PC-3 (cell line): Measurements from ENCODE around the gene DKK3.

ENCODE experiments used
- EZH2 ChIP-seq: fragments of 300-600 bp; sonication (generic); IDR thresholded peaks from one replicate; pipeline ENCODE4 v1.6.1; 2017; ENCODE audit warnings: antibody characterized with exemption, mild to moderate bottlenecking, low read length; ENCODE audit not compliant: unreplicated experiment
- TF ChIP-seq, protein P1 (sequence below): fragments of 300-600 bp; sonication (generic); conservative IDR thresholded peaks from 2 replicates; pipeline ENCODE4 v1.5.1; 2017; ENCODE audit warnings: antibody characterized with exemption, low read depth, mild to moderate bottlenecking, low read length

DNA sequence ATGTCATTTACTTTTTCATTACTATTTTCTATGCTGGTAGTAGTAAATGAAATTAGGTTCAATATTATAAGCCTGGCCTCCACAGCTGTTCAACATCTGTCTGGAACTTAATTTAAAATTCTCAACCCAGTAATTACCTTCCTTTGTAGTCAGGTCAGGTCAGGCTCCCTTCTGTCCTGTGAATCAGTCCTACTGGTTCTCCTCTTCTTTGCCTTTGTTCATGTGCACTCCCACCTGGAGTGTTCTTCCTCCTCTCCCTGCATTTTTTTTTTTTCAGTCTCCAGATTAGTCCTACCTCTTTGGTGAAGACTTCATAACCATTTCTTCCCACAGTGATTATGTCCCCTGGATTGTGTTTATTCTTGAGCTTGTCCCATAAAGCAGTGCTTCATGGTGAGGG lies 67.9 kb downstream of the DKK3 start:
- no peak for TF ChIP-seq EZH2
- TF ChIP-seq, protein P1, sequence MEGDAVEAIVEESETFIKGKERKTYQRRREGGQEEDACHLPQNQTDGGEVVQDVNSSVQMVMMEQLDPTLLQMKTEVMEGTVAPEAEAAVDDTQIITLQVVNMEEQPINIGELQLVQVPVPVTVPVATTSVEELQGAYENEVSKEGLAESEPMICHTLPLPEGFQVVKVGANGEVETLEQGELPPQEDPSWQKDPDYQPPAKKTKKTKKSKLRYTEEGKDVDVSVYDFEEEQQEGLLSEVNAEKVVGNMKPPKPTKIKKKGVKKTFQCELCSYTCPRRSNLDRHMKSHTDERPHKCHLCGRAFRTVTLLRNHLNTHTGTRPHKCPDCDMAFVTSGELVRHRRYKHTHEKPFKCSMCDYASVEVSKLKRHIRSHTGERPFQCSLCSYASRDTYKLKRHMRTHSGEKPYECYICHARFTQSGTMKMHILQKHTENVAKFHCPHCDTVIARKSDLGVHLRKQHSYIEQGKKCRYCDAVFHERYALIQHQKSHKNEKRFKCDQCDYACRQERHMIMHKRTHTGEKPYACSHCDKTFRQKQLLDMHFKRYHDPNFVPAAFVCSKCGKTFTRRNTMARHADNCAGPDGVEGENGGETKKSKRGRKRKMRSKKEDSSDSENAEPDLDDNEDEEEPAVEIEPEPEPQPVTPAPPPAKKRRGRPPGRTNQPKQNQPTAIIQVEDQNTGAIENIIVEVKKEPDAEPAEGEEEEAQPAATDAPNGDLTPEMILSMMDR = no peak
